HEK293 (cell line): Measurements from ENCODE around the gene SNX33.

Experiments used
- CTCF ChIA-PET: fragments of 350-600 bp; formaldehyde crosslinking; extraction: SDS; loops from one replicate; lab custom pipeline; 2021; ENCODE audit warnings: antibody characterized with exemption; lab: Yijun Ruan, JAX
- POLR2A ChIA-PET: fragments of 300-600 bp; formaldehyde crosslinking; extraction: SDS; loops from one replicate; lab custom pipeline; 2020; ENCODE audit warnings: antibody characterized with exemption, inconsistent platforms; lab: Yijun Ruan, JAX
- H3K27ac ChIP-seq: fragments of 200-500 bp; sonication (Bioruptor generic); 2 replicates; pipeline ENCODE4 v1.5.1; 2014; ENCODE audit warnings: low read depth, low read length, control low read depth, inconsistent platforms; ENCODE audit errors: extremely low read depth
- H3K36me3 ChIP-seq, 2 experiments: fragments of 200-500 bp in 1 of 2; sonication (Bioruptor generic) in 1 of 2; 1 replicate in 1 of 2; 2 replicates in 1 of 2; pipeline ENCODE4 v1.5.1; 2014 to 2017; ENCODE audit warnings: inconsistent platforms in 2 of 2, low read length in 2 of 2; ENCODE audit not compliant: control insufficient read depth in 2 of 2, insufficient read depth in 1 of 2
- H3K4me1 ChIP-seq: fragments of 200-500 bp; sonication (Bioruptor generic); 2 replicates; pipeline ENCODE4 v1.5.1; 2014; ENCODE audit warnings: mild to moderate bottlenecking, low read length, inconsistent platforms; ENCODE audit not compliant: control insufficient read depth, insufficient read depth
- H3K4me3 ChIP-seq: 2 replicates; pipeline ENCODE4 v1.5.1; 2011; ENCODE audit warnings: low read depth, mild to moderate bottlenecking, control low read depth, low read length, moderate library complexity
- H3K9me3 ChIP-seq: fragments of 200-500 bp; sonication (Bioruptor generic); 2 replicates; pipeline ENCODE4 v1.5.1; 2014; ENCODE audit warnings: low read depth, low read length, inconsistent platforms; ENCODE audit not compliant: control insufficient read depth, insufficient read depth
- CTCF ChIP-seq: fragments of 450-650 bp; formaldehyde crosslinking; IDR thresholded peaks from 2 replicates; pipeline ENCODE4 v1.5.1; 2016; ENCODE audit warnings: missing biosample characterization, missing genetic modification characterization
- GLI4 ChIP-seq: fragments of 450-650 bp; formaldehyde crosslinking; IDR thresholded peaks from 2 replicates; pipeline ENCODE4 v1.5.1; 2016; ENCODE audit warnings: missing biosample characterization, missing genetic modification characterization
- KLF10 ChIP-seq: fragments of 450-650 bp; IDR thresholded peaks from 2 replicates; pipeline ENCODE4 v1.5.1; 2018; ENCODE audit warnings: missing biosample characterization, mild to moderate bottlenecking, missing genetic modification characterization
- SP7 ChIP-seq: fragments of 450-650 bp; formaldehyde crosslinking; IDR thresholded peaks from 2 replicates; pipeline ENCODE4 v1.5.1; 2016; ENCODE audit warnings: missing biosample characterization, missing genetic modification characterization
- YY2 ChIP-seq: fragments of 450-650 bp; formaldehyde crosslinking; IDR thresholded peaks from 2 replicates; pipeline ENCODE4 v1.5.1; 2016; ENCODE audit warnings: missing biosample characterization, missing genetic modification characterization
- ZNF114 ChIP-seq: fragments of 450-650 bp; formaldehyde crosslinking; IDR thresholded peaks from 2 replicates; pipeline ENCODE4 v1.5.0; 2017; ENCODE audit warnings: missing biosample characterization, missing genetic modification characterization
- ZNF133 ChIP-seq: fragments of 450-650 bp; formaldehyde crosslinking; IDR thresholded peaks from 2 replicates; pipeline ENCODE4 v1.5.1; 2016; ENCODE audit warnings: missing biosample characterization, missing genetic modification characterization
- ZNF157 ChIP-seq: fragments of 450-650 bp; formaldehyde crosslinking; IDR thresholded peaks from 2 replicates; pipeline ENCODE4 v1.5.1; 2016; ENCODE audit warnings: missing biosample characterization, missing genetic modification characterization
- ZNF175 ChIP-seq: fragments of 450-650 bp; formaldehyde crosslinking; IDR thresholded peaks from 2 replicates; pipeline ENCODE4 v1.5.1; 2016; ENCODE audit warnings: missing biosample characterization, missing genetic modification characterization
- ZNF18 ChIP-seq: fragments of 450-650 bp; formaldehyde crosslinking; IDR thresholded peaks from 2 replicates; pipeline ENCODE4 v1.5.1; 2016; ENCODE audit warnings: missing biosample characterization, missing genetic modification characterization
- ZNF214 ChIP-seq: fragments of 450-650 bp; formaldehyde crosslinking; IDR thresholded peaks from 2 replicates; pipeline ENCODE4 v1.5.1; 2017; ENCODE audit warnings: missing biosample characterization, mild to moderate bottlenecking, missing genetic modification characterization, borderline replicate concordance
- ZNF280C ChIP-seq: fragments of 450-650 bp; formaldehyde crosslinking; IDR thresholded peaks from 2 replicates; pipeline ENCODE4 v1.5.1; 2016; ENCODE audit warnings: missing biosample characterization, missing genetic modification characterization
- ZNF292 ChIP-seq: fragments of 450-650 bp; formaldehyde crosslinking; IDR thresholded peaks from 2 replicates; pipeline ENCODE4 v1.5.1; 2016; ENCODE audit warnings: low read depth, missing biosample characterization, missing genetic modification characterization, borderline replicate concordance
- ZNF354C ChIP-seq: fragments of 450-650 bp; formaldehyde crosslinking; IDR thresholded peaks from 2 replicates; pipeline ENCODE4 v1.5.1; 2016; ENCODE audit warnings: missing biosample characterization, missing genetic modification characterization, low read depth, borderline replicate concordance
- ZNF37A ChIP-seq: fragments of 450-650 bp; IDR thresholded peaks from 2 replicates; pipeline ENCODE4 v1.5.1; 2018; ENCODE audit warnings: missing biosample characterization, missing genetic modification characterization
- ZNF529 ChIP-seq: fragments of 450-650 bp; formaldehyde crosslinking; IDR thresholded peaks from 2 replicates; pipeline ENCODE4 v1.5.1; 2017; ENCODE audit warnings: missing genetic modification characterization, missing biosample characterization; ENCODE audit not compliant: insufficient replicate concordance
- ZNF585B ChIP-seq: fragments of 450-650 bp; formaldehyde crosslinking; IDR thresholded peaks from 2 replicates; pipeline ENCODE4 v1.5.1; 2016; ENCODE audit warnings: missing biosample characterization, missing genetic modification characterization
- ZNF621 ChIP-seq: fragments of 450-650 bp; formaldehyde crosslinking; IDR thresholded peaks from 2 replicates; pipeline ENCODE4 v1.5.1; 2017; ENCODE audit warnings: missing biosample characterization, missing genetic modification characterization
- ZNF623 ChIP-seq: fragments of 450-650 bp; formaldehyde crosslinking; IDR thresholded peaks from 2 replicates; pipeline ENCODE4 v1.5.1; 2016; ENCODE audit warnings: missing biosample characterization, missing genetic modification characterization
- ZNF677 ChIP-seq: fragments of 450-650 bp; IDR thresholded peaks from 2 replicates; pipeline ENCODE4 v1.5.0; 2018; ENCODE audit warnings: missing biosample characterization, mild to moderate bottlenecking, missing genetic modification characterization, moderate library complexity
- ZSCAN30 ChIP-seq: fragments of 450-650 bp; IDR thresholded peaks from 2 replicates; pipeline ENCODE4 v1.5.1; 2018; ENCODE audit warnings: missing biosample characterization, mild to moderate bottlenecking, missing genetic modification characterization, moderate library complexity

SNX33 gene

GRCh38 chr15:75684648-75685047 is 36.9 kb downstream of the SNX33 start:
- ChIA-PET POLR2A (interaction anchor here (2.0 kb wide), 1 partner anchor 317 kb away, joined by 7 read pairs; the partner anchor contains the start of gene MAN2C1), CTCF (interaction anchor here (0.5 to 6.0 kb wide), 25 partner anchors 10 to 656 kb away, joined by 3 to 66 read pairs (median 4); partner anchors contain the start of genes CSPG4 and MAN2C1)
- H3K4me1 ChIP-seq = no peaks in the 10 kb centered on the region
- no peak overlapping the region for H3K4me3 ChIP-seq
- TF ChIP-seq CTCF (peak; percentile 46; the same call in 1 of the 2 replicates), ZNF623 (tag by site-specific recombination) (no peak), ZNF157 (tag by site-specific recombination) (no peak), ZNF292 (no peak), SP7 (tag by site-specific recombination) (no peak), ZNF114 (tag by site-specific recombination) (no peak), GLI4 (tag by site-specific recombination) (no peak)
- H3K36me3 ChIP-seq = peaks cover 0 to 5% of the 10 kb centered on the region in 2 experiments; a peak in 1 of 3 replicates
- no peaks in the 10 kb centered on the region for H3K9me3 ChIP-seq
- no peak overlapping the region for H3K27ac ChIP-seq

GRCh38 chr15:75685195-75685594 is 37.5 kb downstream of the SNX33 start:
- ChIA-PET POLR2A (no interaction called here), CTCF (interaction anchor here (0.5 to 6.0 kb wide), 23 partner anchors 9 to 635 kb away, joined by 3 to 66 read pairs (median 4); partner anchors contain the start of genes CSPG4, MAN2C1 and SNUPN)
- H3K4me3 ChIP-seq = no peak overlapping the region
- H3K4me1 ChIP-seq = no peaks in the 10 kb centered on the region
- no peak for TF ChIP-seq KLF10 (tag by site-specific recombination)
- TF ChIP-seq ZNF18 (tag by site-specific recombination) = no peak
- no peak for TF ChIP-seq YY2 (tag by site-specific recombination)
- no peak for TF ChIP-seq ZNF280C
- no peak for TF ChIP-seq ZNF354C (tag by site-specific recombination)
- TF ChIP-seq ZNF175 (tag by site-specific recombination) = no peak
- TF ChIP-seq ZNF621 = no peak
- TF ChIP-seq ZSCAN30 (tag by site-specific recombination) = no peak
- no peak for TF ChIP-seq ZNF677
- no peak for TF ChIP-seq ZNF214 (tag by site-specific recombination)
- TF ChIP-seq ZNF529 (tag by site-specific recombination) = no peak
- no peak for TF ChIP-seq ZNF37A
- no peak for TF ChIP-seq ZNF133
- no peak for TF ChIP-seq ZNF585B
- peaks cover 0 to 5% of the 10 kb centered on the region in 2 experiments; a peak in 1 of 3 replicates for H3K36me3 ChIP-seq
- H3K9me3 ChIP-seq = no peaks in the 10 kb centered on the region
- H3K27ac ChIP-seq = no peak overlapping the region
